HepG2 (cell line): Measurements from ENCODE around the gene DCDC2. TPM values are rescaled to one million over a fixed set of nuclear protein-coding genes. Genes with fewer than 3 reads are reported as not detected.
A peak's percentile ranks its signal among the peaks of the same experiment; 100 is the strongest.

ENCODE experiments used
- ATAD3A ChIP-seq: sonication (generic); formaldehyde crosslinking; IDR thresholded peaks from 2 replicates; pipeline ENCODE4 v1.4.0; 2020; ENCODE audit warnings: missing genetic modification reagents
- CEBPZ ChIP-seq: IDR thresholded peaks from 2 replicates; pipeline ENCODE4 v1.6.1; 2012; ENCODE audit warnings: low read length, improper control_type of control experiment
- CREB3 ChIP-seq: sonication (generic); formaldehyde crosslinking; IDR thresholded peaks from 2 replicates; pipeline ENCODE4 v1.5.0; 2020; ENCODE audit warnings: missing genetic modification reagents
- CREM ChIP-seq, 2 experiments: sonication (generic) in 1 of 2; formaldehyde crosslinking in 1 of 2; IDR thresholded peaks; 2 replicates each; pipeline versions ENCODE4 v1.4.0 to v1.6.1; 2016 to 2020; ENCODE audit warnings: antibody characterized with exemption in 1 of 2, mild to moderate bottlenecking in 1 of 2, missing genetic modification reagents in 1 of 2
- FOSL1 ChIP-seq: sonication (generic); formaldehyde crosslinking; IDR thresholded peaks from 2 replicates; pipeline ENCODE4 v1.9.0; 2021; ENCODE audit warnings: missing genetic modification reagents, borderline replicate concordance
- FOXJ3 ChIP-seq: sonication (generic); formaldehyde crosslinking; IDR thresholded peaks from 2 replicates; pipeline ENCODE4 v1.4.0; 2020; ENCODE audit warnings: missing genetic modification reagents, mild to moderate bottlenecking, borderline replicate concordance
- MXI1 ChIP-seq: IDR thresholded peaks from 3 replicates; pipeline ENCODE4 v1.6.1; 2012; ENCODE audit warnings: low read depth, low read length, inconsistent platforms, borderline replicate concordance
- NFE2L1 ChIP-seq: sonication (generic); formaldehyde crosslinking; IDR thresholded peaks from 2 replicates; pipeline ENCODE4 v1.4.0; 2020; ENCODE audit warnings: missing genetic modification reagents, mild to moderate bottlenecking, borderline replicate concordance
- NFIC ChIP-seq: IDR thresholded peaks from 2 replicates; pipeline ENCODE4 v1.6.1; 2012; ENCODE audit warnings: mild to moderate bottlenecking, low read length, inconsistent platforms
- POGZ ChIP-seq: sonication (generic); formaldehyde crosslinking; IDR thresholded peaks from 2 replicates; pipeline ENCODE4 v1.4.0; 2020; ENCODE audit warnings: mild to moderate bottlenecking, missing genetic modification reagents
- PRDM15 ChIP-seq: sonication (generic); formaldehyde crosslinking; IDR thresholded peaks from 2 replicates; pipeline ENCODE4 v1.4.0; 2020; ENCODE audit warnings: missing genetic modification reagents
- SIX4 ChIP-seq: sonication (generic); formaldehyde crosslinking; IDR thresholded peaks from 2 replicates; pipeline ENCODE4 v1.4.0; 2020; ENCODE audit warnings: missing genetic modification reagents
- TEAD3 ChIP-seq: optimal IDR thresholded peaks from 2 replicates; pipeline ENCODE3; 2016; ENCODE audit warnings: borderline replicate concordance
- THRA ChIP-seq: sonication (generic); formaldehyde crosslinking; IDR thresholded peaks from 2 replicates; pipeline ENCODE4 v1.4.0; 2020; ENCODE audit warnings: missing genetic modification reagents, borderline replicate concordance
- WIZ ChIP-seq: sonication (generic); formaldehyde crosslinking; IDR thresholded peaks from 2 replicates; pipeline ENCODE4 v1.5.1; 2020; ENCODE audit warnings: mild to moderate bottlenecking, missing genetic modification reagents
- ZNF12 ChIP-seq: sonication (generic); formaldehyde crosslinking; IDR thresholded peaks from 2 replicates; pipeline ENCODE4 v1.5.0; 2020; ENCODE audit warnings: missing genetic modification reagents
- ZNF335 ChIP-seq: sonication (generic); formaldehyde crosslinking; IDR thresholded peaks from 2 replicates; pipeline ENCODE4 v1.4.0; 2020; ENCODE audit warnings: missing genetic modification reagents
- ZNF382 ChIP-seq: sonication (generic); formaldehyde crosslinking; IDR thresholded peaks from 2 replicates; pipeline ENCODE4 v1.5.0; 2020; ENCODE audit warnings: missing genetic modification reagents, mild to moderate bottlenecking, borderline replicate concordance
- ZNF710 ChIP-seq: sonication (generic); formaldehyde crosslinking; IDR thresholded peaks from 2 replicates; pipeline ENCODE4 v1.5.0; 2020; ENCODE audit warnings: mild to moderate bottlenecking, missing genetic modification reagents, borderline replicate concordance
- polyA plus RNA-seq, 8 experiments: library from polyadenylated mRNA; depleted of rRNA in 3 of 8; stranded (reverse) in 7 of 8; unstranded in 1 of 8; fragments of >200 nt; fragmentation: Illumina TruSeq in 4 of 8; extraction: Trizol in 4 of 8; gene quantifications; 2 replicates each; pipeline versions ENCODE4 v1.2.1 to v1.2.3, GENCODE V29; 2011 to 2016; ENCODE audit warnings: low read depth in 4 of 8, missing spikeins in 1 of 8, mixed read lengths in 1 of 8; ENCODE audit not compliant: insufficient read depth in 1 of 8
- total RNA-seq, 5 experiments: library from RNA; depleted of rRNA; stranded (reverse); fragments of >200 nt; fragmentation: Illumina TruSeq; extraction: Trizol; gene quantifications; 2 replicates each; pipeline ENCODE4 v1.2.3, GENCODE V29; 2016; ENCODE audit warnings: low read depth in 1 of 5

DCDC2 gene
- total and polyA plus RNA-seq, 2 of the 13 experiments (the other 11 are each of a cell fraction or from before 2014, with no cell fraction given) = 9.0 to 36.2 TPM

- TF ChIP-seq FOSL1 (CRISPR knock-in tag) = no peak
- peak; percentile 76; the same call in 1 of the 2 replicates for TF ChIP-seq WIZ (CRISPR knock-in tag)
- TF ChIP-seq NFE2L1 = no peak
- TF ChIP-seq ZNF382 (CRISPR knock-in tag) = no peak
- peak; percentile 90; the same call in 1 of the 2 replicates for TF ChIP-seq FOXJ3 (CRISPR knock-in tag)
- TF ChIP-seq CEBPZ = no peak
- no peak for TF ChIP-seq ATAD3A
- TF ChIP-seq PRDM15 (CRISPR knock-in tag) = 0 out of 2 replicates have a peak, but pooled peaks have one; percentile 11
- no peak for TF ChIP-seq CREB3 (CRISPR knock-in tag)
- TF ChIP-seq ZNF12 (CRISPR knock-in tag) = peak; percentile 25; the same call in 1 of the 2 replicates
- TF ChIP-seq MXI1 = no peak
- TF ChIP-seq CREM (IDR thresholded peaks at IDR 0.05) = peak; percentile 92
- no peak for TF ChIP-seq CREM (CRISPR knock-in tag; IDR thresholded peaks at IDR 0.05)
- peak; percentile 91 for TF ChIP-seq NFIC
- TF ChIP-seq POGZ (CRISPR knock-in tag) = peak; percentile 44; the same call in 1 of the 2 replicates
- peak; percentile 92 for TF ChIP-seq TEAD3 (CRISPR knock-in tag)
- peak; percentile 84 for TF ChIP-seq SIX4 (CRISPR knock-in tag)
- TF ChIP-seq ZNF335 (CRISPR knock-in tag) = peak; percentile 18; the same call in 1 of the 2 replicates
- peak; percentile 69; the same call in 1 of the 2 replicates for TF ChIP-seq ZNF710 (CRISPR knock-in tag)
- peak; percentile 74; the same call in 1 of the 2 replicates for TF ChIP-seq THRA (CRISPR knock-in tag)
Observed at GRCh38 chr6:24148154-24148570, 209.7 kb downstream of the DCDC2 start (continued).
